A673 (cell line): ENCODE data around the gene C9. TPM values are rescaled to one million over a fixed set of nuclear protein-coding genes. Genes with fewer than 3 reads are reported as not detected.

Source experiments
- BruUV-seq: library from RNA; stranded (reverse); fragments of 400-500 nt; replicated peaks from 2 replicates; lab custom pipeline; 2021; lab: Mats Ljungman, UMichigan
- CTCF ChIA-PET: fragments of 300-600 bp; sonication (Branson Sonifier 250); formaldehyde crosslinking; loops from one replicate; lab custom pipeline; 2022; ENCODE audit warnings: antibody characterized with exemption; lab: Charles Lee
- POLR2A ChIA-PET: fragments of 300-600 bp; sonication (Branson Sonifier 250); formaldehyde crosslinking; loops from one replicate; lab custom pipeline; 2022; ENCODE audit warnings: antibody characterized with exemption; ENCODE audit not compliant: low non-redundant PET; lab: Charles Lee
- DNase-seq: peaks from one replicate; pipeline ENCODE4 v3.0.0-alpha.2; 2015; ENCODE audit warnings: low spot score
- H3K27ac ChIP-seq: fragments of 200-600 bp; sonication (generic); 2 replicates; pipeline ENCODE4 v1.5.1; 2016; ENCODE audit warnings: mixed run types, low read depth, mild to moderate bottlenecking, mixed read lengths, antibody characterized with exemption, low read length; ENCODE audit not compliant: poor library complexity, severe bottlenecking
- H3K27me3 ChIP-seq: fragments of 200-600 bp; sonication (generic); replicated peaks from 2 replicates; pipeline ENCODE4 v1.6.1; 2017; ENCODE audit warnings: mixed run types, low read depth, mild to moderate bottlenecking, mixed read lengths, antibody characterized with exemption, low read length; ENCODE audit not compliant: insufficient read depth, poor library complexity
- H3K36me3 ChIP-seq: fragments of 200-600 bp; sonication (generic); 2 replicates; pipeline ENCODE4 v1.6.1; 2016; ENCODE audit warnings: mixed run types, mild to moderate bottlenecking, mixed read lengths, antibody characterized with exemption, low read length; ENCODE audit not compliant: insufficient read depth, poor library complexity, severe bottlenecking
- H3K4me1 ChIP-seq: fragments of 200-600 bp; sonication (generic); 2 replicates; pipeline ENCODE4 v1.6.1; 2017; ENCODE audit warnings: mixed run types, mild to moderate bottlenecking, mixed read lengths, antibody characterized with exemption, low read length; ENCODE audit not compliant: insufficient read depth, poor library complexity, severe bottlenecking
- H3K4me3 ChIP-seq: fragments of 200-600 bp; sonication (generic); 2 replicates; pipeline ENCODE4 v1.5.1; 2016; ENCODE audit warnings: low read depth, mixed run types, mild to moderate bottlenecking, mixed read lengths, low read length; ENCODE audit not compliant: poor library complexity, severe bottlenecking
- H3K9me3 ChIP-seq: fragments of 200-600 bp; sonication (generic); 2 replicates; pipeline ENCODE4 v1.6.1; 2016; ENCODE audit warnings: mixed run types, low read depth, mild to moderate bottlenecking, mixed read lengths, antibody characterized with exemption, low read length; ENCODE audit not compliant: poor library complexity, severe bottlenecking
- CTCF ChIP-seq: fragments of 300-800, 200-600 bp; sonication (generic); conservative IDR thresholded peaks from 2 replicates; pipeline ENCODE4 v1.5.1; 2017; ENCODE audit warnings: low read depth, mild to moderate bottlenecking, antibody characterized with exemption, low read length, moderate library complexity, mixed read lengths
- EZH2 ChIP-seq: fragments of 200-600 bp; sonication (generic); IDR thresholded peaks from 2 replicates; pipeline ENCODE4 v1.6.1; 2017; ENCODE audit warnings: borderline replicate concordance, low read depth, mild to moderate bottlenecking, mixed read lengths, antibody characterized with exemption, low read length; ENCODE audit not compliant: poor library complexity, severe bottlenecking
- intact Hi-C: fragments of 100-400 bp; cut with micrococcal nuclease; formaldehyde crosslinking; loops from one replicate; pipeline ENCODE4 v1.10.0; 2022; ENCODE audit not compliant: unreplicated experiment
- total RNA-seq: library from RNA; stranded (reverse); gene quantifications from 2 replicates; pipeline ENCODE4 v1.2.3, GENCODE V29; 2021

Gene C9
- total RNA-seq, 1 experiment from 2014 or later = not detected

DNA sequence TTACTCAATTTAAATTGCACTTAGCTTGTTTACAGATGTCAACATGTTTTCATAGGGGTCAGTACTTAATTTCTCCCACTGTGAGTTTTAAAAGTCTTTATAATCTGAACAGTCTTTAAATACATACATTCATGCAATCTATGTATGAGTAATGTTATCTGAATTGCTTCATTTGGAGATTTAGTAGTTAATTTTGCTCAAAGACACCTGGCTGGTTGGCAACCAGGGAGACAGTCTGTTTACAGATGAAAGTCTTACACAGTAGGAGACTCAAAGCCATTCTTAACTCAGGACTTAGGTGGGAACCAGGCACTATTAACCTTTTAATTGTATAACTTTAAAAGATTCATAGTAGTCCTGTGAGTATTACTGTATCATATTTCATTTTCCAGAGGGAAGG, 31.2 kb upstream of the C9 start:
- intact Hi-C loops = no loop called here
- H3K27me3 ChIP-seq = no peaks in the 10 kb centered on the region
- ChIA-PET CTCF (no interaction called here), POLR2A (no interaction called here)
- no peak for DNase-seq
- no peaks in the 10 kb centered on the region for H3K36me3 ChIP-seq
- H3K9me3 ChIP-seq = no peaks in the 10 kb centered on the region
- no TSS peak for BruUV-seq
- peaks cover 15% of the 10 kb centered on the region for H3K4me1 ChIP-seq
- TF ChIP-seq EZH2 (no peak), CTCF (no peak)
- no peak overlapping the region for H3K4me3 ChIP-seq
- no peak overlapping the region for H3K27ac ChIP-seq

DNA sequence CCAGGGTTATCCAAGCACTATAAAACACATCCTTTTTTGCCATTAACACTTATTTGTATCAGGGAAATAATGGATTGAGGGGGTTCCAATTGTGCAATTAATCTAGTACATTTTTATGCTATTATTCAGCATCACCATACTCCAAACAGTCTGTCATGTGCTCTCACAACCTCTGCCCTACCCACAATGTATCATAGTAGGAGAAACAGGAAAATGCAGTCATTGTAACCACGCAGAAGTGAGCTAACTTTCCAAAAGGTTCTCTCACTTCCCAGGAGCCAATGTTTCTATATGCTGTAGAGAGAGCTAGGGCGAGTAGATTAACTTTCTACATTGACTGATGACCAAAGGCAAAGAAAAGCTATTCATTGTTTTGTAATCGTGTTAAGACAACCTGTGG, 30.7 kb upstream of the C9 start:
- H3K36me3 ChIP-seq = no peaks in the 10 kb centered on the region
- POLR2A ChIA-PET = no interaction called here

GRCh38 chr5:39390945-39391344, 26.6 kb upstream of the C9 start:
- no peak for DNase-seq
- BruUV-seq = no TSS peak
- Histone ChIP-seq H3K9me3 (no peaks in the 10 kb centered on the region), H3K27ac (no peak overlapping the region), H3K4me1 (no peaks in the 10 kb centered on the region), H3K36me3 (no peaks in the 10 kb centered on the region), H3K4me3 (no peak overlapping the region), H3K27me3 (no peaks in the 10 kb centered on the region)
- POLR2A ChIA-PET = no interaction called here
- intact Hi-C loops = no loop called here
- no peak for TF ChIP-seq EZH2
- no peak for TF ChIP-seq CTCF
- CTCF ChIA-PET = no interaction called here

More for the DNA sequence above, 30.7 kb upstream of the C9 start:
- TF ChIP-seq CTCF (no peak), EZH2 (no peak)
- DNase-seq = no peak
- CTCF ChIA-PET = no interaction called here
- Histone ChIP-seq H3K4me3 (no peak overlapping the region), H3K4me1 (peaks cover 14% of the 10 kb centered on the region), H3K9me3 (no peaks in the 10 kb centered on the region), H3K27ac (no peak overlapping the region), H3K27me3 (no peaks in the 10 kb centered on the region)
- intact Hi-C loops = no loop called here
- no TSS peak for BruUV-seq
